HUES48 (cell line): ENCODE data around the gene IRS2.

ENCODE experiments used
- H3K27ac ChIP-seq: one replicate; pipeline ENCODE4 v1.7.0; 2013; ENCODE audit warnings: low read depth, low read length, inconsistent platforms
- H3K27me3 ChIP-seq: 2 replicates; pipeline ENCODE4 v1.6.1; 2013; ENCODE audit warnings: mild to moderate bottlenecking, low read length; ENCODE audit not compliant: control insufficient read depth, insufficient read depth
- H3K36me3 ChIP-seq: 2 replicates; pipeline ENCODE4 v1.6.1; 2013; ENCODE audit warnings: low read length; ENCODE audit not compliant: control insufficient read depth, insufficient read depth
- H3K4me1 ChIP-seq: 2 replicates; pipeline ENCODE4 v1.6.1; 2013; ENCODE audit warnings: mild to moderate bottlenecking, low read length; ENCODE audit not compliant: control insufficient read depth, insufficient read depth
- H3K4me3 ChIP-seq: 2 replicates; pipeline ENCODE4 v1.5.1; 2013; ENCODE audit warnings: mild to moderate bottlenecking, low read depth, low read length
- H3K9ac ChIP-seq: 2 replicates; pipeline ENCODE4 v1.6.1; 2013; ENCODE audit warnings: mild to moderate bottlenecking, low read depth, low read length, moderate library complexity
- H3K9me3 ChIP-seq: 2 replicates; pipeline ENCODE4 v1.6.1; 2013; ENCODE audit warnings: low read length; ENCODE audit not compliant: control insufficient read depth, insufficient read depth

Gene IRS2

GRCh38 chr13:109816808-109817203, 30.4 kb upstream of the IRS2 start:
- no peak overlapping the region for H3K27ac ChIP-seq
- H3K9ac ChIP-seq, result no peak overlapping the region
- H3K36me3 ChIP-seq, result no peaks in the 10 kb centered on the region

GRCh38 chr13:109816112-109816807, 29.9 kb upstream of the IRS2 start:
- Histone ChIP-seq H3K9ac (no peak overlapping the region), H3K27me3 (no peaks in the 10 kb centered on the region), H3K9me3 (no peaks in the 10 kb centered on the region), H3K4me3 (no peak overlapping the region), H3K36me3 (no peaks in the 10 kb centered on the region), H3K27ac (no peak overlapping the region), H3K4me1 (peaks cover 17% of the 10 kb centered on the region)

More at GRCh38 chr13:109816808-109817203, 30.4 kb upstream of the IRS2 start:
- H3K9me3 ChIP-seq, result no peaks in the 10 kb centered on the region
- no peaks in the 10 kb centered on the region for H3K27me3 ChIP-seq
- peaks cover 17% of the 10 kb centered on the region for H3K4me1 ChIP-seq
- no peak overlapping the region for H3K4me3 ChIP-seq

GRCh38 chr13:109815651-109816050, 29.3 kb upstream of the IRS2 start:
- Histone ChIP-seq H3K36me3 (no peaks in the 10 kb centered on the region), H3K9ac (no peak overlapping the region), H3K9me3 (no peaks in the 10 kb centered on the region), H3K27me3 (no peaks in the 10 kb centered on the region), H3K4me1 (peaks cover 17% of the 10 kb centered on the region), H3K27ac (no peak overlapping the region), H3K4me3 (no peak overlapping the region)

GRCh38 chr13:109813663-109814062, 27.3 kb upstream of the IRS2 start:
- Histone ChIP-seq H3K9ac (no peak overlapping the region), H3K27ac (no peak overlapping the region), H3K9me3 (no peaks in the 10 kb centered on the region), H3K36me3 (no peaks in the 10 kb centered on the region), H3K27me3 (no peaks in the 10 kb centered on the region), H3K4me1 (peaks cover 14% of the 10 kb centered on the region; the same call in 1 of the 2 replicates), H3K4me3 (no peak overlapping the region)

GRCh38 chr13:109812382-109812781, 26.0 kb upstream of the IRS2 start:
- Histone ChIP-seq H3K36me3 (no peaks in the 10 kb centered on the region), H3K9me3 (no peaks in the 10 kb centered on the region), H3K9ac (no peak overlapping the region), H3K27ac (no peak overlapping the region), H3K4me3 (no peak overlapping the region), H3K27me3 (no peaks in the 10 kb centered on the region), H3K4me1 (peaks cover 14% of the 10 kb centered on the region; the same call in 1 of the 2 replicates)

GRCh38 chr13:109810761-109811510, 24.6 kb upstream of the IRS2 start:
- Histone ChIP-seq H3K4me1 (peaks cover under 1% of the 10 kb centered on the region; the same call in 1 of the 2 replicates), H3K4me3 (no peak overlapping the region), H3K36me3 (no peaks in the 10 kb centered on the region), H3K9ac (no peak overlapping the region), H3K9me3 (no peaks in the 10 kb centered on the region), H3K27me3 (no peaks in the 10 kb centered on the region), H3K27ac (no peak overlapping the region)

GRCh38 chr13:109809216-109809932, 23.0 kb upstream of the IRS2 start:
- Histone ChIP-seq H3K27ac (no peak overlapping the region), H3K4me3 (no peak overlapping the region), H3K9ac (no peak overlapping the region), H3K9me3 (no peaks in the 10 kb centered on the region), H3K4me1 (no peaks in the 10 kb centered on the region), H3K27me3 (no peaks in the 10 kb centered on the region), H3K36me3 (no peaks in the 10 kb centered on the region)

GRCh38 chr13:109807345-109807744, 21.0 kb upstream of the IRS2 start:
- H3K9me3 ChIP-seq, result no peaks in the 10 kb centered on the region
- H3K4me3 ChIP-seq, result no peak overlapping the region
- no peaks in the 10 kb centered on the region for H3K4me1 ChIP-seq
- no peaks in the 10 kb centered on the region for H3K27me3 ChIP-seq
- H3K36me3 ChIP-seq, result no peaks in the 10 kb centered on the region
- H3K27ac ChIP-seq, result no peak overlapping the region
- no peak overlapping the region for H3K9ac ChIP-seq

- H3K9me3 ChIP-seq, result no peaks in the 10 kb centered on the region
- H3K4me3 ChIP-seq, result no peak overlapping the region
- H3K4me1 ChIP-seq, result no peaks in the 10 kb centered on the region
- H3K27ac ChIP-seq, result no peak overlapping the region
- H3K9ac ChIP-seq, result no peak overlapping the region
- H3K36me3 ChIP-seq, result no peaks in the 10 kb centered on the region
- H3K27me3 ChIP-seq, result no peaks in the 10 kb centered on the region
Measured at GRCh38 chr13:109804654-109805053, 18.3 kb upstream of the IRS2 start.

GRCh38 chr13:109803825-109804224, 17.4 kb upstream of the IRS2 start:
- Histone ChIP-seq H3K27me3 (no peaks in the 10 kb centered on the region), H3K36me3 (no peaks in the 10 kb centered on the region), H3K9ac (no peak overlapping the region), H3K4me3 (no peak overlapping the region), H3K9me3 (no peaks in the 10 kb centered on the region), H3K4me1 (no peaks in the 10 kb centered on the region), H3K27ac (no peak overlapping the region)

- Histone ChIP-seq H3K27me3 (no peaks in the 10 kb centered on the region), H3K9ac (no peak overlapping the region), H3K4me1 (no peaks in the 10 kb centered on the region), H3K9me3 (no peaks in the 10 kb centered on the region), H3K36me3 (no peaks in the 10 kb centered on the region), H3K27ac (no peak overlapping the region), H3K4me3 (no peak overlapping the region)
Measured at GRCh38 chr13:109802936-109803335, 16.6 kb upstream of the IRS2 start.
